Cerebellar nuclear complex (tissue), 1 donor: Measurements from ENCODE around the gene OR5L1.

ENCODE experiments used
- DNase-seq, 2 experiments: peaks; one replicate each; lab custom pipeline; 2025; lab: John Stamatoyannopoulos, UW

Gene OR5L1

DNA sequence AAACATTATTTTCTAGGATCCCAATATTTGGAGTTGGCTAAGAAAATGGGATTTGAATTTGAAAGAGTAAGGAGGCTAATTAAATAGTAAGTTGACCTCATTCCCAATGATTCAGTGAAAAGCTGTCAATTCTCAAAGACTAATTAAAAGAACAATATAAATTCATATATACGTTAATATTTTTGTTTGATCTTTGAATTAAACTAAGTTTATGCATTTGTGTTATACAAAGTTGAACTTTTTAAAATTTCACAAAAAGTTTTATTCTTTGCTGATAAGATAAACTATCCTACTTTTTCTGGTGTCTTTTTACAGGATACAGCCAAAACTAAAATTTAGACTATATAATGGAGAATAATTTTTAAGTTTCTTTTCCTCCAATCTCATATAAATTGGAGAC lies at the start of gene OR5L1:
Gene OR5L1 (plus strand): TSS at position 301 of the 400 bp plus-strand sequence. CDS start 100 bp downstream, outside the sequence.
- DNase-seq = no peak

DNA sequence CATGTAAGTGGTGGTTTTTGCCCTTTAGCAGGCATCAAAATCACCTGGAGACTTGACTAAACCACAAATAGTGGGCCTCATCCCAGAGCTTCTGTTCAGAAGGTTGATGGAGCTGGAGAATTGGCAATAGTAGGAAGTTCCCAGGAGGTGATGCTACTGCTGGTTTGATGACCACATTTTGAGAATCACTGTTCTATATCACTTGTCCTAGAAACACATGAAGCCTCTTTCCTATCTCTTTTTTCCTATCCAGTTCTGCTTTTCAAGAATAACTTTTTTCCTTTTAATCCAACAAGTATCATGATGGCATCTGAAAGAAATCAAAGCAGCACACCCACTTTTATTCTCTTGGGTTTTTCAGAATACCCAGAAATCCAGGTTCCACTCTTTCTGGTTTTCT lies 38.0 kb upstream of the OR5L1 start, which contains the start of gene OR5D13:
Gene OR5D13 (plus strand): TSS at position 301 of the 400 bp plus-strand sequence. CDS start 0 bp downstream, at position 301.
- no peak for DNase-seq

DNA sequence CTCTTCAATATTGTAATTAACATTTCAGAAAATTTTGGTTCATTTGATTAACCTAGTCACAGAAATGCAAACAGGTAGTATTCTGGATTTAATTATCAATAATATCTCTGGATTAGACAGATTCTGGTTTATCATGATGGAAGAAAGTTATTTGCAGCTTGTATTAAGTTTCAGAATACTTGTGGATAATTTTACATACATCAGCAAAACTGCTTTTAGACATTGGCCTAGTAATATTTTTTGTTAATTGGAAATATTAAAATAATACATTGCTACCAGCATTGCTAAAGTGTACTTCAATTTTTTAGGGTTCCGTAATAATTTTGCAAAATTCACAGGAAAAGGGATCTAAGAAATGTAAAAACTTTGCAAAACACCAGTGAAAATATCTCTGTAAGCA lies 19.6 kb upstream of the OR5L1 start:
- no peak for DNase-seq

DNA sequence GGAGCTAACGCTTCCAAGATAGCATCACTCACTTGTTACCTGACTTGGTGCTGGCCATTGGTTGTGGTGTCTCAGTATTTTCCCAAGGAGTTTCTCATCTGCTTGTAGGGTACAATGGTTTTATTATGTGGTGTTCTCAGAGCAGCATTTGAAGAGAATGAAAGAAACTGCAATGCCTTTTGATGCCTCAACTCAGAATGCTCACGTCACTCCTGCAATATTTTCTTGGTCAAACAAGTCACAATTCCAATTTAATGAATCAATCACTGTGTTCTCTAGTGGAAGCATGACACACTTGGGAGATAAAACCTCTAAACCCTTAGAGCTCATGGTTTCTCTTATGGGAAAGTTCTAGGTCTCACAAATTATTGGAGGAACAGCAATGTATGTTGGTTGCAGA lies 17.8 kb upstream of the OR5L1 start:
- DNase-seq = no peak

DNA sequence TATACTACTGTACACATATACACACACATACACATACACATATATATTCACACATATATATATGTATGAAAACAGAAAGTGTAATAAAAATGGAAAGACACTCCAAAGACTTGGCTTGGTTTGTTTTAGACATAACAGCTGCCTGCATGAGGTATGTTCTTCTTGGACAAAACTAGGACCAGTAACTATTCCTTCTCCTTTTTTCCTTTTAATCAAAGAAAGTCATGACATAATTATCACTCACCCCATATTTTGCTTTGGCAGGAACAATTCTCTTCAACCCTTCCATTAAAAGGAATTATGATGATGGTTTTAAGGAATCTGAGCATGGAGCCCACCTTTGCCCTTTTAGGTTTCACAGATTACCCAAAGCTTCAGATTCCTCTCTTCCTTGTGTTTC lies 15.9 kb upstream of the OR5L1 start, which contains the start of gene OR5D14:
Gene OR5D14 (plus strand): TSS at position 301 of the 400 bp plus-strand sequence. CDS start 0 bp downstream, at position 301.
- DNase-seq = no peak

DNA sequence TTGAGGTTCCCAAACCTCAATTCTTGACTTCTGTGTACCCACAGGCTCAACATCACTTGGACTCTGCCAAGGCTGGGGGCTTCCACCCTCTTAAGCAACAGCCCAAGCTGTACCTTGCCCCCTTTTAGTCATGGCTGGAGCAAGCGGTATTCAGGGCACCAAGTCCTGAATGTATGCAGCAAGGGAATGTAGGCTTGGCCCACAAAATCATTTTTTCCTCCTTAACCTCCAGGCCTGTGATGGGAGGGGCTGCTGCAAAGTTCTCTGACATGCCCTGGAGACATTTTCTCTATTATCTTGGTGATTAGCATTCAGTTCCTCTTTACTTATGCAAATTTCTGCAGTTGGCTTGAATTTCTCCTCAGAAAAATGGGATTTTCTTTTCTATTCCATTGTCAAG lies 4.9 kb upstream of the OR5L1 start:
- no peak for DNase-seq

DNA sequence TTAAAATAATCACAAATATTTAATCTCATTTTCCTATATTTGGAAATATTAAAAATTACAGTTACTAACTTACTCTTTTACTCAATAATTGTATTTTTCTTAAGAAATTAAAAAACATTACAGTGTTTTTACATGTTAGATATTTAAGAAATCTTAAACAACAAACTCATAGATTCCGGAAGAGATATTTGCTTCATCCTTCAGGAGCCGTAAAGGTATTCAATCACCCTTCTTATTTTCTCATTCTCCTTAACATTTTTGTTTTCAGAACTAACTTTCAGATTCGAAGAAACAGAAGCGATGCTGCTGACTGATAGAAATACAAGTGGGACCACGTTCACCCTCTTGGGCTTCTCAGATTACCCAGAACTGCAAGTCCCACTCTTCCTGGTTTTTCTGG lies 8.2 kb downstream of the OR5L1 start, which contains the start of gene OR5D18:
Gene OR5D18 (plus strand): TSS at position 301 of the 400 bp plus-strand sequence. CDS start 0 bp downstream, at position 301.
- DNase-seq = no peak

DNA sequence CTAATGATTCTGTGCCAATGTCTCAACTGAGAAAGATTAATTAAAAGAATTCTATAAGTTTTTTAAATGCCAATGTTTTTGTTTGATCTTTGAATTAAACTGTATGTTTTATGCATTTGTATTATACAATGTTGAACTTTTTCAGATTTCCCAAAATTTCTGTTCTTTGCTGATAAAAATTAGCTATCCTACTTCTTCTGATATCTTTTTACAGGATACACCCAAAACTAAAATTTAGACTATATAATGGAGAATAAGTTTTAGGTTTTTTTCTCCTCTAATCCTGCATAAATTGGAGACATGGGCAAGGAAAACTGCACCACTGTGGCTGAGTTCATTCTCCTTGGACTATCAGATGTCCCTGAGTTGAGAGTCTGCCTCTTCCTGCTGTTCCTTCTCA lies 15.8 kb downstream of the OR5L1 start, which contains the start of gene OR5L2:
Gene OR5L2 (plus strand): TSS at position 301 of the 400 bp plus-strand sequence. CDS start 0 bp downstream, at position 301.
- no peak for DNase-seq

DNA sequence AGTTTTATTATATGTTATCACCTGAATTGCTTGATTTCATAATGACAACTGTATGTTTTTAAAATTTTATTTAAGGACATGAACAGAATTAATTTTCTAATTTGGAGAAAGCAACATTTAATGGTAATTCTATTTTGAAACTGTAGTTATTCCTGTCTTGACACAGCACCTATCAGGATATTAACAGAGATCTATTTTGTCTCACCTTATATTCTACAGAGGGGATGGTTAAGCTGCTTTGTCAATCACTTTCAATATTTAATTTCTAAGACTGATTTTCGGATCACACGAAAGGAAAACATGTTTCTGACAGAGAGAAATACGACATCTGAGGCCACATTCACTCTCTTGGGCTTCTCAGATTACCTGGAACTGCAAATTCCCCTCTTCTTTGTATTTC lies 27.3 kb downstream of the OR5L1 start, which contains the start of gene OR5D16:
Gene OR5D16 (plus strand): TSS at position 301 of the 400 bp plus-strand sequence. CDS start 0 bp downstream, at position 301.
- DNase-seq = no peak

DNA sequence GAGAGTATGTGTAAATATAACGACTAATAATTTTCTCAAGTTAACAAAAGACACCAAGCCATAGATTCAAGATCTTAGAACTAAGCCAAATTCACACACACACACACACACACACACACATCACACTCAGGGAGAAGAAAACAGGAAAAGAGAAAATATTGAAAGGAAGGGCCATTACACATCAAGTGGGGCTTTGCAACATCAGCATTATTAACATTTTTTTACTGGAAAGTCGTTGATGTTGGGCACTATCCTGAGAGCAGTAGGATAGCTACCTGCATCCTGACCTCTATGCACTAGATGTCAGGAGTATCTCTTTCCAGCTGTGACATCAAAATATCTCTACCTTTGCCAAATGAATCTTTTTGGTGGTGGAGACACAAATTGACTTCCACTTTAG lies 36.3 kb downstream of the OR5L1 start:
- no peak for DNase-seq

DNA sequence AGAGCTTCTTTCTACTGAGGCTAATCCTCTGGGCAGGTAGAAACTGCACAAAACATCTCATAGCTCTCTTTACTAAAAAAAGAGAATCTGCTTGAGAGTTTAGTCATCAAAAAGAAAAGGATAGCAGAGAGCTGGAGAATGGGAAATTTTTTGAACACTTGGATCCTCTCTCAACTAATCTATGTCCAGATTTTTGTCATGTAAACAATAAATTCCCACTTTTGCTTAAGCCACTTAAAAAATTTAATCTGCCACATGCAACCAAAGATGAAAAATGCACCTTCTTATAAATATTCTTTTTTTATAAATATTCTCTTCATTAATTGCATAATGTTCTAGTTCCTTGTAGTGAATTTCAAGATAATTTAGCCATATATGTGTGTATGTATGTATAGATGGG lies 37.9 kb downstream of the OR5L1 start:
- no peak for DNase-seq

DNA sequence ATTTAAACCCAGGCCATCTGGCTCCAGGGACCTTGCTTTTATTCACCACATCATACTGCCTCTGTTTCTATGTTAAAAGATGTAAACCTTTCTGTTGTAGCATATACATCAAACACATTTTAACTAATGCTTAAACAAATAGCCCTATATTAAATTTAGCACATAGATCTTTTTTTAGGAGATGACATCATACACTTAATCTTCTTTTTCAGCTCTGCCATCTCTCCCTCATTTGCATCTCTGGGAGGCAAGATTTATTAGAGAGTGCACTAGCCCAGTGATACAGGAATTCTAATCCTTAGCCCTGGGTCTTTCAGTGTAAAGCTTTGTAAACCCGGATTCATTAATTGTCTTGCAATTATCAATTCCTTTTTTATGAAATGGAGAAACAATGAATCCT lies 41.0 kb downstream of the OR5L1 start:
- no peak for DNase-seq

DNA sequence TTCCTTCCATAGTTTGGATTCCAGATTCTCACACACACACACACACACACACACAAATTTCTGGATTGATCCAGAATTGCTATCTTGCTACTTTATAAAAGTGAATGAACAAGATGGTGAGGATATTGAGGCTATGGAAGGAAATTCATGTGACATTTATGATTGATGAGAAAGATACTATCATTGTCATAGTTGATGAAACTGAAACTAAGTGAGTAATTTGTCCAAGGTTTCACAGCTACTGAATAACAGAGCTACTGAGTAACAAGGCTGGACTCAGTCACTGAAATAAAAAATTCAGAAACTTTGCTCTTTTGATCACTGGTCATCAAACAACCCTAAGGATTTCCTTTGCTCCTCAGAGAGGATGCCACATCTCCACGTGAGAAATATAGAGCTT lies 43.5 kb downstream of the OR5L1 start:
- DNase-seq = no peak
